ENCODE results near the gene STXBP1. TPM values are rescaled to one million over a fixed set of nuclear protein-coding genes. Genes with fewer than 3 reads are reported as not detected.
A peak's percentile ranks its signal among the peaks of the same experiment; 100 is the strongest.

STXBP1 gene
- total and polyA plus RNA-seq, 9 of the 15 experiments (the other 6 are each of a cell fraction or from before 2014, with no cell fraction given), result 4.6 to 35.1 (median 9.7) TPM

DNA sequence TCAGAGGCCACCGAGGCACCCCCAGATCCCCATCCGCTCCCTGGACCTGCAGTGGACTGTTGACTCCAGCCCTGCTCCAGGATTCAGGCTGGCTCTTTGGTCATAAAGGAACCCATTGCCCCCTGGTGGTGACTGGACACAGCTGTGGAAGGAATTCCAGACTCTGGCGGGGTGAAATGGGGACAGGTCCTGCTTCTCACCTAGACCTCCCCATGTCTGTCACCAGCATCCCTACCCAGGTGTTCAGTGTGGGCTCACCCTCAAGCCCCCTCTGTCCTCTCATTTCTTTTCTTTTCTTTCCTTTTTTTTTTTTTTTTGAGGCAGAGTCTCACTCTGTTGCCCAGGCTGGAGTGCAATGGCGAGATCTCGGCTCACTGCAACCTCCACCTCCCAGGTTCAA, 25.5 kb upstream of the STXBP1 start (continued):
- TF ChIP-seq, protein P1, sequence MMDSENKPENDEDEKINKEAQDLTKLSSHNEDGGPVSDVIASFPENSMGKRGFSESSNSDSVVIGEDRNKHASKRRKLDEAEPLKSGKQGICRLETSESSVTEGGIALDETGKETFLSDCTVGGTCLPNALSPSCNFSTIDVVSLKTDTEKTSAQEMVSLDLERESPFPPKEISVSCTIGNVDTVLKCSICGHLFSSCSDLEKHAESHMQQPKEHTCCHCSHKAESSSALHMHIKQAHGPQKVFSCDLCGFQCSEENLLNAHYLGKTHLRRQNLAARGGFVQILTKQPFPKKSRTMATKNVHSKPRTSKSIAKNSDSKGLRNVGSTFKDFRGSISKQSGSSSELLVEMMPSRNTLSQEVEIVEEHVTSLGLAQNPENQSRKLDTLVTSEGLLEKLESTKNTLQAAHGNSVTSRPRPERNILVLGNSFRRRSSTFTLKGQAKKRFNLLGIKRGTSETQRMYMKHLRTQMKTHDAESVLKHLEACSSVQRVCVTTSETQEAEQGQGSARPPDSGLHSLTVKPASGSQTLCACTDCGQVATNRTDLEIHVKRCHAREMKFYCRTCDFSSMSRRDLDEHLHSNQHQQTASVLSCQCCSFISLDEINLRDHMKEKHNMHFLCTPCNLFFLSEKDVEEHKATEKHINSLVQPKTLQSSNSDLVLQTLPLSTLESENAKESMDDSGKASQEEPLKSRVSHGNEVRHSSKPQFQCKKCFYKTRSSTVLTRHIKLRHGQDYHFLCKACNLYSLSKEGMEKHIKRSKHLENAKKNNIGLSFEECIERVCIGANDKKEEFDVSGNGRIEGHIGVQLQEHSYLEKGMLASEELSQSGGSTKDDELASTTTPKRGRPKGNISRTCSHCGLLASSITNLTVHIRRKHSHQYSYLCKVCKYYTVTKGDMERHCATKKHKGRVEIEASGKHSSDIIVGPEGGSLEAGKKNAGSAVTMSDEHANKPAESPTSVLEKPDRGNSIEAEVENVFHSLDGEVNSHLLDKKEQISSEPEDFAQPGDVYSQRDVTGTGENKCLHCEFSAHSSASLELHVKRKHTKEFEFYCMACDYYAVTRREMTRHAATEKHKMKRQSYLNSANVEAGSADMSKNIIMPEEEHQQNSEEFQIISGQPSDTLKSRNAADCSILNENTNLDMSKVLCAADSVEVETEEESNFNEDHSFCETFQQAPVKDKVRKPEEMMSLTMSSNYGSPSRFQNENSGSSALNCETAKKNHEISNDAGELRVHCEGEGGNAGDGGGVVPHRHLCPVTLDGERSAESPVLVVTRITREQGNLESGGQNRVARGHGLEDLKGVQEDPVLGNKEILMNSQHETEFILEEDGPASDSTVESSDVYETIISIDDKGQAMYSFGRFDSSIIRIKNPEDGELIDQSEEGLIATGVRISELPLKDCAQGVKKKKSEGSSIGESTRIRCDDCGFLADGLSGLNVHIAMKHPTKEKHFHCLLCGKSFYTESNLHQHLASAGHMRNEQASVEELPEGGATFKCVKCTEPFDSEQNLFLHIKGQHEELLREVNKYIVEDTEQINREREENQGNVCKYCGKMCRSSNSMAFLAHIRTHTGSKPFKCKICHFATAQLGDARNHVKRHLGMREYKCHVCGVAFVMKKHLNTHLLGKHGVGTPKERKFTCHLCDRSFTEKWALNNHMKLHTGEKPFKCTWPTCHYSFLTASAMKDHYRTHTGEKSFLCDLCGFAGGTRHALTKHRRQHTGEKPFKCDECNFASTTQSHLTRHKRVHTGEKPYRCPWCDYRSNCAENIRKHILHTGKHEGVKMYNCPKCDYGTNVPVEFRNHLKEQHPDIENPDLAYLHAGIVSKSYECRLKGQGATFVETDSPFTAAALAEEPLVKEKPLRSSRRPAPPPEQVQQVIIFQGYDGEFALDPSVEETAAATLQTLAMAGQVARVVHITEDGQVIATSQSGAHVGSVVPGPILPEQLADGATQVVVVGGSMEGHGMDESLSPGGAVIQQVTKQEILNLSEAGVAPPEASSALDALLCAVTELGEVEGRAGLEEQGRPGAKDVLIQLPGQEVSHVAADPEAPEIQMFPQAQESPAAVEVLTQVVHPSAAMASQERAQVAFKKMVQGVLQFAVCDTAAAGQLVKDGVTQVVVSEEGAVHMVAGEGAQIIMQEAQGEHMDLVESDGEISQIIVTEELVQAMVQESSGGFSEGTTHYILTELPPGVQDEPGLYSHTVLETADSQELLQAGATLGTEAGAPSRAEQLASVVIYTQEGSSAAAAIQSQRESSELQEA (IDR thresholded peaks at IDR 0.05; ENCODE audit: low read depth), result no peak
- TF ChIP-seq LARP7 (IDR thresholded peaks at IDR 0.05), result 0 out of 2 replicates have a peak, but pooled peaks have one; percentile 51
- TF ChIP-seq, protein P2, sequence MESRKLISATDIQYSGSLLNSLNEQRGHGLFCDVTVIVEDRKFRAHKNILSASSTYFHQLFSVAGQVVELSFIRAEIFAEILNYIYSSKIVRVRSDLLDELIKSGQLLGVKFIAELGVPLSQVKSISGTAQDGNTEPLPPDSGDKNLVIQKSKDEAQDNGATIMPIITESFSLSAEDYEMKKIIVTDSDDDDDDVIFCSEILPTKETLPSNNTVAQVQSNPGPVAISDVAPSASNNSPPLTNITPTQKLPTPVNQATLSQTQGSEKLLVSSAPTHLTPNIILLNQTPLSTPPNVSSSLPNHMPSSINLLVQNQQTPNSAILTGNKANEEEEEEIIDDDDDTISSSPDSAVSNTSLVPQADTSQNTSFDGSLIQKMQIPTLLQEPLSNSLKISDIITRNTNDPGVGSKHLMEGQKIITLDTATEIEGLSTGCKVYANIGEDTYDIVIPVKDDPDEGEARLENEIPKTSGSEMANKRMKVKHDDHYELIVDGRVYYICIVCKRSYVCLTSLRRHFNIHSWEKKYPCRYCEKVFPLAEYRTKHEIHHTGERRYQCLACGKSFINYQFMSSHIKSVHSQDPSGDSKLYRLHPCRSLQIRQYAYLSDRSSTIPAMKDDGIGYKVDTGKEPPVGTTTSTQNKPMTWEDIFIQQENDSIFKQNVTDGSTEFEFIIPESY (CRISPR knock-in tag; IDR thresholded peaks at IDR 0.05), result peak; percentile 36; the same call in 1 of the 2 replicates
- TF ChIP-seq, protein P3, sequence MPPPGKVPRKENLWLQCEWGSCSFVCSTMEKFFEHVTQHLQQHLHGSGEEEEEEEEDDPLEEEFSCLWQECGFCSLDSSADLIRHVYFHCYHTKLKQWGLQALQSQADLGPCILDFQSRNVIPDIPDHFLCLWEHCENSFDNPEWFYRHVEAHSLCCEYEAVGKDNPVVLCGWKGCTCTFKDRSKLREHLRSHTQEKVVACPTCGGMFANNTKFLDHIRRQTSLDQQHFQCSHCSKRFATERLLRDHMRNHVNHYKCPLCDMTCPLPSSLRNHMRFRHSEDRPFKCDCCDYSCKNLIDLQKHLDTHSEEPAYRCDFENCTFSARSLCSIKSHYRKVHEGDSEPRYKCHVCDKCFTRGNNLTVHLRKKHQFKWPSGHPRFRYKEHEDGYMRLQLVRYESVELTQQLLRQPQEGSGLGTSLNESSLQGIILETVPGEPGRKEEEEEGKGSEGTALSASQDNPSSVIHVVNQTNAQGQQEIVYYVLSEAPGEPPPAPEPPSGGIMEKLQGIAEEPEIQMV (tag; conservative IDR thresholded peaks at IDR 0.05; ENCODE audit: low read depth), result no peak

All from K562 (cell line).